LHCN-M2 (cell line): ENCODE data around the gene TOX2. TPM values are rescaled to one million over a fixed set of nuclear protein-coding genes. Genes with fewer than 3 reads are reported as not detected.

Experiments
- DNase-seq: peaks from one replicate; pipeline ENCODE4 v3.0.0-alpha.2; 2012; ENCODE audit warnings: low read depth
- total RNA-seq: library from RNA; depleted of rRNA; stranded (reverse); fragments of >200 nt; gene quantifications from 2 replicates; pipeline ENCODE4 v1.2.3, GENCODE V29; 2014

The TOX2 gene
- total RNA-seq, 1 experiment from 2014 or later = 1.6 TPM

DNA sequence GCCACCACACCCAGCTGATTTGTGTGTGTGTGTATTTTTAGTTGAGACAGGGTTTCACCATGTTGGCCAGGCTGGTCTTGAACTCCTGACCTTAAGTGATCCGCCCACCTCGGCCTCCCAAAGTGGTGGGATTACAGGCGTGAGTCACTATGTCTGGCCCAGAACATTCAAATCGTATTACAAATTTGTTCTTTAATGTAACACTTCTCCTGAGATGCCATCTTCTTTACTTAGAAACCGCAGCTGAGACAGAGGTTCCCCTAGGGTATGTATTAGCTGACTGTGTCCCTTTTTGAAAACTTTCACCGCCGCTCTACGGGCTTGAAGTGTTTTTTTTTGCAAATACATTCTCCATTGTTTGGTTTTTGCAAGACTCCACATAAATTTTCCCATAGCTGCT lies 62.6 kb downstream of the TOX2 start:
- DNase-seq = peak; percentile 61

DNA sequence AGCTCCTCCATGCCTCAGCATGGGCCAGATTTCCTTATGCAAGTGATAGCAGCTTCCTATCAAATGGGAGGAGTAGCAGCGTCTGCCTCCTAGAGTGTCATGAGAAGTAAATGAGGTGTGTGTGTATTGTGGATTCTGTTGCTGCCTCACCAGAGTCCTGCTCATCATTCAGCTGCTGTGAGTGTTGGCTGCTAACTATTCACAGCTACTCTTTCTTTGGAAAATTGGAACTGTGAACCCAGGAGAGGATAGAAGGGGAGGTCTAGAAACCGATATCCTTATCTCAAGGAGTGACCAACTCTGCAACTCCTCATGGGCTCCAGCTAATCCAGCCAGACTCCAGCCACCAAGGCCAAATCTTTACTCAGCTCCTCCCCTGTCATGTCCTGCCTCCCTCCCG lies 63.3 kb downstream of the TOX2 start:
- no peak for DNase-seq

DNA sequence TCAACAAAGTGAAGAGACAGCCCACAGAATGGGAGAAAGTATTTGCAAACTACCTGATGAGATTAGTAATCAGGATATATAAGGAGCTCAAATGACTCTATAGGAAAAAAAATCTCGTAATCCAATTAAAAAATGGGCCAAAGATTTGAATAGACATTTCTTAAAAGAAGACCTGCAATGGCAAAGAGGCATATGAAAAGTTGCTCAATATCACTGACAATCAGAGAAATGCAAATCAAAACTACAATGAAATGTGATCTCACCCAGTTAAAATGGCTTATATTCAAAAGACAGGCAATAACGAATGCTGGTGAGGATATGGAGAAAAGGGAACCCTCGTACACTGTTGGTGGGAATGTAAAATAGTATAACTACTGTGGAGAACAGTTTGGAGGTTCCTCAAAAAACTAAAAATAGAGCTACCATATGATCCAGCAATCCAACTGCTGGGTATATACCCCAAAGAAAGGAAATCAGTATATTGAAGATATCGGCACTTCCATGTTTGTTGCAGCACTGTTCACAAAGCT lies 65.0 kb downstream of the TOX2 start:
- DNase-seq = no peak

DNA sequence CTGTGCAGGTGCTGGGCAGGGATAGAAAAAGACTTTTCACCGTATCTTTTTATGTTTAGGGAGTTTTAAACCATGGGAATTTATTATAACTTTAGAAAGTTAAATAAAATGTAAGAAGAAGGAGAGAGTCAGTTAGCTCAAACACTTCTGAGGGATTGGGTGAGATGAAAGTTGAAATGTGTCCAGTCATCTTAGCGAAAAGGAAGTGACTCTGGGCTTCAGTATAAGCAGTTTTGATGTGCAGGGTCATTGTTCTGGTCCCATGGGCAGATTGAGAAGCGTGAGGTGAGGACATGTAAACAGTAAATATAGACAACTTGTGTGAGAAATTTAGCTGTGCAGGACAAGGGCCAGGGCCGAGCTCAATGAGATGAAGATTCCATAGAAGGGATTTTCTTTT lies 66.9 kb downstream of the TOX2 start:
- no peak for DNase-seq

DNA sequence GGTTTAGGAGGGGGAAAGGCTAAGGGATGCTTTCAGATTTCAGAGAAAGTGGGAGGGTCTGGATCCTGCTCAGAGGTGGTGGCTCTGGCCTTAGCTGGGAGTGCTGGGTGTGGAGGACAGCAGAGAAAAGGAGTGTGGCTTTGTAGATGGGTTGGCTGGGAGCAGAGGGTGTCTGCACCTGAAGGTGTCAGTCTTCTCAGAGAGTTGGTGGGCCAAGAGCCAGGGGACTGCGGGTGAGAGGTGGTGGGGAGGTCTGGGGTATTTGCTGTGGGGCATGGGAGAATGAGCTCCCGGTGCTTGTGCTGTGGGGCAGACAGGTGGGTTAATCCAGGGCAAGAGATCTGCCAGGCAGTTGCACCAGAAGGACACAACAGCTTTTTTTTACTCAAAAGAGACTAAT lies 67.4 kb downstream of the TOX2 start:
- no peak for DNase-seq

DNA sequence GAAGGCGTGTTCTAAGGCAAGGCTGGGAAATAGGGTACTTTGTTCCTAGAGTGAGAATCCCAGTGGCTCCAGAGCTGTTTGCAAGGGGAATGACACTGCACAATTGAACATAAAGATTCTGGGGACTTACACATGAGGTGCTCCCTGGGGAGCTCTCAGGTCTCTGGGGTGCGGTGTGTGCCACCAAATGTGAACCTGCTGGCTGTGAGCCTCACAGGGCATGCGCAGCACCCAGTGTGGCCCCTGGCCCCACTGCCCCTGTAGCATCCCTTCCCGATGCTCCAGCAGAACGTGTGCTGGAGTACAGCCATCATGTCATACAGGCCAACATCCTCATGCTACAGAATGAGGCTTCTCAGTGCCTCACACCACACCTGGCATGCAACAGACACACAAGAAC lies 68.2 kb downstream of the TOX2 start:
- no peak for DNase-seq

DNA sequence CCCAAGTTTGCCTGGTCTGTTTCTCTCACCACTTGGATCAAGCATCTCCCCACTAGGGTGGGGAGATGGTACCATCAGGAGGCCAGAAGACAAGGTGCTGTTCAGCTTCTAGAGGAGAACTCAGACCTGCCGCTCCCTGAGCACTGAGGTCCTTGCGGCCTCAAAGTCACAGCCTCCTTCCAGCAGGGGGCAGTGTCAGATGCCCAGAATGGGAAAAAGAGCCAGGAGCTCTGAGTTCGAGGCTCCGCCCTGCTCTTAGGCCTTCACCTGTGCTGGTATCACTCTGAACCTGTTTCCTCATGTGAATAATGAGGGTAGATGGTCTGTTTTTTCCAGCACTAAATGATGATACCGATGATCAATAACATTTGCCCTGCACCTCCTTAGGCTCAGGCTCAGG lies 68.7 kb downstream of the TOX2 start:
- DNase-seq = no peak

DNA sequence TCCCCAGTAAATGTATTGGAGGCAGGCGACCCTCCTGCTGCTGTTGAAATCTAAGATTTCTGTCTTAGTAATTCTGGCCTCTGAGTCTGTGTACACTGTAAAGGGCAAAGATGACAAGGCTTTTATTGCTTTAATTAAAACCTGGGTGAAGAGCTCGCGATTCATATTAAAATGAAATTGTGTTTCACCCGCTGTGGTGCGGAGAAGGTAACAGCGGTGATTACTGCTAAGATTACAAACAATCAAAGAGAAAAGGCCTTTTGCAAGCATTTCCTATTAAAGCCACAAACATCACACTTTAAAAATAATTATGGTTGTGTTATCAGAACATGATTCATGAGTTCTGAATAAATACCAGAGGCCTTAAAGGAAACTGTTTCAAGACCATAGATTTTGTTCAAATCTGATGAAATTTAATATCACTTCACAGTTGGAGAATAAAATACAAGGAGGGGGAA lies 69.3 kb downstream of the TOX2 start:
- no peak for DNase-seq

DNA sequence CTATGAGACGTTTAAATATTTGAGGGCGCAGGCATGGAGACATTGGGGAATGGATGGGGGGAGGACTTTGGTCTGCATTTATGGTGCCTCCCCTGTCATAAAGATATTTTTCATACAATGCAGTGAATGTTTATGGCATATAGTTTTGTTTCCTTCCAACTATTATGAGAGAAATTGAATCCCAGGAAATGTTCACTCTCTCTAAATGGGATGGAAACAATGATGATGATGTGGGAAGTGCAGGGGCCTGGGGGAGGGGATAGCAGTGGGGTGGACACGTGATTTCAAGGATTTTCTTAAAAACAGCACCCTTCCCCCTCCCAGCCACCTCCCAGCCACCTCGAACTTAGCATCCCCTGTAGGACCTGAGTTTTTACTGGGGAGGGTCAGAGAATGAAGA lies 69.9 kb downstream of the TOX2 start:
- no peak for DNase-seq

DNA sequence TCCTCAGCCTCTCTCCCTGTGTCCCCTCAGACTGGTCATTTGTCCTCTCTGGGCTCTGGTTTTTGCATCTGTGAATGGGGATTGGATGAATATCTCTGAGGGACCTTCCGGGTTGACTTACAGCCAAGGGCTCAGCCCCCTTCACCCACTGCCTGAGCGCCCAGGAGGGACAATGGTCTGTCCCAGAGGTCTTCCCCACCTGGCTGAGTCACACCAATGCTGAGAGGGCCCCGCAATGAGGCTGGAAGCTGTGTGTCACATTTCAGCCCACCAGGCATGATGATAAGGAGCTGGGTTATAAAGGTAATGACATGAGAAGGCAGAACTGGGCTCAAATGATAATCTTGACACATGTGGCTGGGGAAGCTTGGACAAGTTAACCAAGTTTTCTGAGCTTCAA lies 70.5 kb downstream of the TOX2 start:
- DNase-seq = no peak

DNA sequence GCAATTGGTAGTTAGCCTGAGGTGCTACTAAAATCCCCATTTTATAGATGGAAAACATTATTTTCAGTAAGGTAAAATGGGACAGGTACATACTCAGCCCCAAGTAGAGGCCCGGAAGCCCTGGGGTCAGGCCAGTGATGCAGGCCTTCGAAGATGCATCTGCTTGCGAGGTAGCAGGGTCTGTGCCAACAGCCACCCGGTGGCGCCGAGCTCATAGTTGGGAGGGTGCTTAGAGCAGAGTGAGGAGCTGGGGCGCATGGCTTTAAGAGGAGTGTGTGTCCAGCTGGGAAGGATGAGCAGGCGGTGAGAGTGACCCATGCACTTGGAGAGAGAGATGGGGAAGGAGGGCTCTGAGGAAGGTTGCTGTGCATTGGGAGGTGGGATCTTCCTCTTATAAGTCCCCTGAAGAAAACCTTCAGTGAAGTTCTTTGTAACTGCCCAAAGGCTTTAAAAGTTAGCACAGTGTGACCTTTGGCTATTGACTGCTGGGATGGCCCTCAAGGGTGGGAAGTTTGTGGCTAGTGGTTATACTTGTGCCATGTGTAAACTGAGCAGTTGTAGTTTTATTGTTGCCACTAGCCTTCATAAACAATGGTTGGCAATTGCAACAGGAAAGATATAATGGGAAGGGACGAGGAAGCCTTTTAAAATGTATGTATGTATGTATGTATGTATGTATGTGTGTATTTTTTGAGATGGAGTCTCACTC lies 71.1 kb downstream of the TOX2 start:
- no peak for DNase-seq

DNA sequence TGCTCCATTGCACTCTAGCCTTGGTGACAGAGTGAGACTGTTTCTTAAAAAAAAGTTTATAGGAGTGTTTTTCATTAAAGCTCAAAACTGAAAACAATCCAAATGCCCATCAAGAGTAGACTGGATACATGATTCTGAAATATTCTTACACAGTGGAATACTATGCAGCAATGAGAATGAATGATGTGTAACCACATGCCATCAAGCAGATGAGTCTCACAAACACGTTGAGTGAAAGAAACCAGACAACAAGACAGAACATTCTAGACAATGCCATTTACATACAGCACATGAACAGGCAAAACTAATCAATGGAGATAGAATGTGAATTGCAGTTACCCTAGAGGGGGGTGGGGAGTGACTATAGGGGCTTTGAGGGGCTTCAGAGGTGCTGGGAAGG lies 72.4 kb downstream of the TOX2 start:
- DNase-seq = no peak

DNA sequence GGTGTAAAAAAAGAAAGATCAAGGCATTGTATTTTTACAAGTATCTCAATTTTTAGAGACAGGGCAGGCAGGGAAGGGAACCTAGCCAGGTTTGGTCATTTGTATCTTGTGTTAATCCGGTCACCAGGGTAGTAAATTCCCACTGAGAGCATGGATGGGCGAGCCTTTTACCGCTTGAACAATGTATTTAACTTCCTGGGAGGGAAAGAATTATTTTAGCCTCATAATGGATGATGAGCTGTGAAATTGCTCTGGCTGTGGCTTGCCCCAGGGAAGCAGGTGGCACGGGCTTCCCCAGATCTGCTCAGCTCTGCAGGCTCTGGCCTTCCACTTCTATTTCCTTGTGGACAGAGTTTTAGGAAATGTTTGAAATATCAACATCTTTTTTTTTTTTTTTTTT lies 72.9 kb downstream of the TOX2 start:
- DNase-seq = no peak

DNA sequence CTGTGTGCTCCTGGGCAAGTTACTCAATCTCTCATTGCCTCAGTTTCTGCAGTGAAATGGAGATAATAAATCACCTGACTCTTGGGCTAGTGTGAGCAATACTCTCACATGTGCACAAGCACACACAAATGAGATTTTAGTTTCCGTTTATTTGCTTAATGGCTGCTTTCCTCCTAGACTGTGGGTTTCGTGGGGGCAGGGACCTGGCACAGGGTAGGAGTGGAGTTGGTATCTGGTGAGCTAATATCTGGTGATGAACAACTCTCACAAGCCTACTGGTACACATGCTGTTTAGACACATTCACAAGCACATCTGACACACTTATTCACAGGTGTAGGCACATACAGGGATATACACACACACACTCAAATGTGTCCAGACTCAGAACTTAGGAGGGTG lies 73.8 kb downstream of the TOX2 start:
- DNase-seq = no peak

DNA sequence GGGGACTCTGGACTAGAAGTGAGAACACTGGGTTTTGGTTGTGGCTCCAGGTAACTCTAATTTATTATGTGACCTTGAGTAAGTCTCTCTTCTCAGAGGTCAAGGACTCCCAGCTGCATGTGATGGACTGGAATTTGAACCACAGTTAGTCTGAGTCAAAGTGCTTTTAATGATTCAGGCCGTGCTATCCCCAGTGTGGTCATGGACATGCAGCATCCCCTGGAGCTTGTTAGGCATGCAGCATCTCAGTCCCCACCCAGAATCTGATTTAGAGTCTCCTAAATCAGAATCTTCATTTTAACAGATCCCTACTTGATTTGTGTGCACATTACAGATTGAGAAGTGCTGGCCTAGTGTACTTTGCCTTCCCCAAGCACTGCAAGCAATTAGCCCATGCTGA lies 74.2 kb downstream of the TOX2 start:
- peak; percentile 67 for DNase-seq

DNA sequence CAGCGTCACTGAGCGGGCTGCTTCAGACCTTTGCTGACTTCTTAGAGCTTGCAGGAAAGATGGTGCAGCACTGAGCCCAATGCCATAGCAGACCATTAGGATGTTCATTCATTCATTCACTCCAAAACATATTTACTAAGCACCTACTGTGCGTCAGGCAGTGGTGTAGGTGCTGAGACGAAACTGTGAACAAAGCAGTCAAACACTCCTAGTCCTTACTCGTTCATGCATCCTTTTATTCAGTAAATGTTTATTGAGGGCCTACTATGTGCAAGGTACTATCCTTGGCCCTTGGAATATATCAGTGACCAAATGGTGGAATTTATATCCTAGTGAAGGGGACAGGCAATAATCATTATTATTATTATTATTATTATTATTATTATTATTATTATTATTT lies 76.6 kb downstream of the TOX2 start:
- DNase-seq = no peak

DNA sequence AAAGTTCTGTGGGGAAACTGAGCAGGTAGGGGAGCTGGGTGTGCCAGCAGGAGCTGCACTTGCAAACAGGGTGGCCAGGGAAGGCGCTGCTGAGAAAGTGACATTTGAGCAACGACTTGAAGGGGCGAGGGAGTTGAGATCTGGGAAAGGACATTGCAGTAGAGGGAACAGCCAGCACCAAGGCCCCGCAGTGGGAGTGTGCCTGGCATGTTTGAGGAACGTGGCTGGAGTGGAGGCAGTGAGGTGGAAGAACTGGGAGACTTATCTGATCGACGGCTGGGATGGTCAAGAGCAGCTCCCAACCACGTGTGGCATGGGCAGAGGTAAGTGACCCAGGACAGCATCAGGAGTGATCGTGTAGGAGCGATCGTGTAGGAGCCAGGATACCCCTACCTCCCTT lies 77.3 kb downstream of the TOX2 start:
- DNase-seq = no peak

DNA sequence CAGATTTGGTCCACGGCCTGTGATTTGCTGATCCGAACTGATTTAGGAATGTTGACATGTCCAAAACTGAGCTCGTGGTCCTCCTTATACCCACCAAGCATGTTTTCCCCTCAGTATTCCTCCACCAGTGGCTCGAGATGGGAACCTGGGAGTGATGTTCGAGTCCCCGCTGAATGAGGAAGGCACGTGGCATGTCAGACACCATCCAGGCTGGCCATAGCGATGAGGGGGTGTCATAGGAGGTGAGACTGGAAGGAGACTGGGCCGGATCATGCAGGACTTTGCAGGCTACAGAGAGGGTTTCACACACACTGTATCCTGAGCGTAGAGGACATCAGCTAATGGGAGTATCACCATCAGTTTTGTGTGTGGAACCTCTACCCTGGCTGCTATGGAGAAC lies 78.2 kb downstream of the TOX2 start:
- no peak for DNase-seq

DNA sequence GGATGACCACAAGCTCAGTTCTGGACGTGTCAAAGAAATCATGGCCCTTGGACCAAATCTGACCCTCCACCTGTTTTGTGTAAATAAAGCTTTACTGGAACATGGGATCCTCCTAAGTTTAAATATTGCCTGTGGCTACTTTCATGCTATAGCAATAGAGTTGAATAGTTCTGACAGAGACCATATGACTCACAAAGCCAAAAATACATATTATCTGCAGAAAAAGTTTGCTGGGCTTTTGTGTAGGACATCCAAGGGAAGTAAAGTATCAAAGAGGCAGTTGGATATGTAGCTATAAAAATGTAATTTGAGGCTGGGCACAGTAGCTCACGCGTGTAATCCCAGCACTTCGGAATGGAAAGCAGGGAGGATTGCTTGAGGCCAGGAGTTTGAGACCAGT lies 78.9 kb downstream of the TOX2 start:
- peak; percentile 35 for DNase-seq

DNA sequence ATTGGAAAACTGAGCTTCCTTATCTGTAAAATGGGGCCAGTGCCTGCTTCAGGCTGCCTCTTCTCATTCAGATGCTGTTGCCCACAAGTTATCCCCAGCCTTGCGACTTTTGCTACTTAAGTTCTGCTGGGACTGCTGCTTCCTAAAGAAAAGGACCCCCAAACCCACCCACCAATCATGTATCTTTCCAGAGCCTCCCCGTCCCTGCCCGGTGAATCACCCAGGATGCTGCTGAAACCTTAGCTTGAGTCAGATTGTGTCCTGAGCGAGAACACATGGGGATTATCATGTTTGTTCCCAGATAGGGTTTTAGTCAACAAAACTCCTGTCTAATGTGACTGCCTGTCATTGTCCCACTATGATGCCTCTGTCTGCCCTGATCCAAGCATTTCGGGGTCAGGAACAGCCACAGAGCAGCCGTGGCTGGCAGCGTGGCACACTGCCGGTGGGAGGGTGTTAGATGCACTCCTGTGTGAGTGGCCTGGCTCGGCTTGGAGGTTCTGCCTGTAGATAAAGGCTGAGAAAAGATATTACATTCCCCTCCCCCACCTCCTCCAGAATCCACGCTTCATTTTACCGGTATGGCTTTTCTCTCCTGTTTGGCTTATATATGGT lies 79.9 kb downstream of the TOX2 start:
- peak; percentile 62 for DNase-seq

DNA sequence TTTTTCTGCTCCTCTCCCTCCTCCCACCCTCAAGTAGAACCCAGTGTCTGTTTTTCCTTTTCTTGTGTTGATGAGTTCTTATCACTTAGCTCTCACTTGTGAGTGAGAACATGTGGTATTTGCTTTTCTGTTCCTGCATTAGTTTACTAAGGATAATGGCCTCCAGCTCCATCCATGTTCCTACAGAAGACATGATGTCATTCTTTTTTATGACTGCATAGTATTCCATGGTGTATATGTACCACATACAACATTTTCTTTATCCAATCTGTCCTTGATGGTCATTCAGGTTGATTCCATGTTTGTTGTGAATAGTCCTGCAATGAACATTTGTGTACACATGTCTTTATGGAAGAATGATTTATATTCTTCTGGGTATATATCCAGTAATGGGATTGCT lies 81.0 kb downstream of the TOX2 start:
- no peak for DNase-seq

DNA sequence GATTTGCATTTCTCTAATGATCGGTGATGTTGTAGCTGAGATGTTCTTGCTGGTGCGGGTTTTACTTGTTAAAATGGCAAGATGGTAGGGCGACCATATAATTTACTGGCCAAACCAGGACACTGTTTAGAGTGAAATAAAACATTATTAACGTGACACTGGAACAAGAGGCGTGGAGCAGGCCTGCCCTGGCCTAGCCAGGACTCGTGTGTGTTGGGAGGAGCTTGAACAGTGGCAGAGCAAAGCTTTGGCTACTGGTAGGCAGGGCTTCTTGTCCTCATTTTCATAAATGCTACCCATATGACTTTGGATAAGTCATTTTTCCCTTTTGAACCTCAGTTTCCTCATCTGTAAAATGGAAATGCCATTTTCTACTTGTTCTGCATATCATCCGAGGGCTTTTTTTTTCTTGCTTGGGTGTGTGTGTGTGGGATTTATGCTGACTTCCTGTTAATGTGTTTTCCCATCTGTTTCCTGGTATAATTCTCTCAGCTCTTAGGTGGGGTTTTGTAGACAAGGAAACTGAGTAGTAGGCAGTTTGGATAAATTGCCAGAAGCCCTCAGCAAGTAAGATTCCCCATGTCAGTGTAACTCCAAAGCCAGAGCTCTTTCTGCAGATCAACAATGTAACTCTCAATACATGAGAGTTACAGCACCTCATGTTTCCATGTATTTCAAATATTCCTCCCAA lies 81.7 kb downstream of the TOX2 start:
- DNase-seq = no peak

DNA sequence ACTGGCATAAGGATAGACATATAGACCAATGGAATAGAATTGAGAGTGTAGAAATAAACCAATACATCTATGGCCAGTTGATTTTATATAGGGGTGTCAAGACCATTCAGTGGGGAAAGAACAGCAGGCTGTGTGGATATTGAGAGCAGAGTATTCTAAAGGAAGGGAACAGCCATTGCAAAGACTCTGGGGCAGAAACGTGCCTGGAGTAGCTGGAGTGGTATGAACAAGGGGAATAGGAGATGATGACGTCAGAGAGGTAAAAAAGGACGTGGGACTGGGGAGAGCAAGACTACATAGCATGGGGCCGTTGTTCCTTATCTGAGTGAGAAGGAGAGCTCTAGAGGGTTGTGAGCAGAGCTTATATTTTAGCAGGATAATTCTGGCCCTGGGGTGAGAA lies 85.2 kb downstream of the TOX2 start:
- DNase-seq = no peak
